ENCODE data around the gene OR6B2.

- no peak for TF ChIP-seq CTCF (IDR thresholded peaks at IDR 0.05)
- no peak for TF ChIP-seq EP300 (IDR thresholded peaks at IDR 0.05)
- TF ChIP-seq POLR2AphosphoS5 (IDR thresholded peaks at IDR 0.05): no peak
- no peak for TF ChIP-seq POLR2A (IDR thresholded peaks at IDR 0.05)
These were observed 38.0 kb upstream of the OR6B2 start for GRCh38 chr2:240068193-240068592.
